Muscle layer of colon (tissue), 2 donors: Measurements from ENCODE around the gene NUBPL.
"Not testable (repeated sequence)": the region's sequence is repeated elsewhere in the genome, so short reads cannot be mapped to it uniquely, and the experiment has no call there.

ENCODE experiments used
- H3K27ac ChIP-seq: one replicate; pipeline ENCODE4 v1.7.0; 2013; ENCODE audit warnings: low read depth, mild to moderate bottlenecking, low read length, moderate library complexity
- H3K27me3 ChIP-seq, 2 donors: one replicate each; pipeline ENCODE4 v1.7.0; 2013; ENCODE audit warnings: low read length in 2 of 2, mild to moderate bottlenecking in 2 of 2; ENCODE audit not compliant: insufficient read depth in 2 of 2, control insufficient read depth in 1 of 2
- H3K36me3 ChIP-seq: one replicate; pipeline ENCODE4 v1.7.0; 2013; ENCODE audit warnings: mild to moderate bottlenecking, low read length; ENCODE audit not compliant: insufficient read depth
- H3K4me1 ChIP-seq: one replicate; pipeline ENCODE4 v1.7.0; 2013; ENCODE audit warnings: mild to moderate bottlenecking, low read length; ENCODE audit not compliant: insufficient read depth
- H3K4me3 ChIP-seq, 2 donors: one replicate each; pipeline ENCODE4 v1.7.0; 2013; ENCODE audit warnings: low read length in 2 of 2, low read depth in 1 of 2, mild to moderate bottlenecking in 1 of 2, moderate library complexity in 1 of 2
- H3K9ac ChIP-seq: one replicate; pipeline ENCODE4 v1.7.0; 2013; ENCODE audit warnings: low read length
- H3K9me3 ChIP-seq: one replicate; pipeline ENCODE4 v1.7.0; 2013; ENCODE audit warnings: mild to moderate bottlenecking, low read length
- donor health status: abdominal sarcoma.
- donor health status: Adenocarcinoma of cecum.

NUBPL gene

GRCh38 chr14:31746326-31746725 is 185.1 kb downstream of the NUBPL start:
- Histone ChIP-seq H3K9ac (no peak overlapping the region), H3K27ac (no peak overlapping the region), H3K9me3 (peaks cover 10% of the 10 kb centered on the region), H3K27me3 (no peaks in the 10 kb centered on the region), H3K36me3 (no peaks in the 10 kb centered on the region), H3K4me1 (no peaks in the 10 kb centered on the region), H3K4me3 (no peak overlapping the region)

DNA sequence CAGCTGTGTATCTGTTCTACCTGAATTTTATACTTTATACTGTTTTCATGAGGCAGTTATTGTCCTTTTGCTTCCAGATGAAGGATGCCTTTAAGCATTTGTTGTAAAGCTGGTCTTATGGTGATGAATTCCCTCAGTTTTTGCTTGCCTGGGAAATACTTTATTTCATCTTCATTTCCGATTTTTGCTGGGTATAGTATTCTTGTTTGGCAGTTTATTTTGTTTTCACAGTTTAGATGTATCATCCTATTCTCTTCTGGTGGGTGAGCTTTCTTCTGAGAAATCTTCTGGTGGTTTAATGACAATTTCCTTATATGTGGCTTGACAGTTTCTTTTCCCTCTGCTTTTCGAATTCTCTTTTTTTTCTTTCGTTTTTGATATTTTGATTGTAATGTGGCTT is 188.1 kb downstream of the NUBPL start:
- H3K9ac ChIP-seq: no peak overlapping the region
- no peaks in the 10 kb centered on the region for H3K36me3 ChIP-seq
- no peaks in the 10 kb centered on the region for H3K27me3 ChIP-seq
- H3K4me3 ChIP-seq: no peak overlapping the region
- no peak overlapping the region for H3K27ac ChIP-seq
- peaks cover 10% of the 10 kb centered on the region for H3K9me3 ChIP-seq
- no peaks in the 10 kb centered on the region for H3K4me1 ChIP-seq

DNA sequence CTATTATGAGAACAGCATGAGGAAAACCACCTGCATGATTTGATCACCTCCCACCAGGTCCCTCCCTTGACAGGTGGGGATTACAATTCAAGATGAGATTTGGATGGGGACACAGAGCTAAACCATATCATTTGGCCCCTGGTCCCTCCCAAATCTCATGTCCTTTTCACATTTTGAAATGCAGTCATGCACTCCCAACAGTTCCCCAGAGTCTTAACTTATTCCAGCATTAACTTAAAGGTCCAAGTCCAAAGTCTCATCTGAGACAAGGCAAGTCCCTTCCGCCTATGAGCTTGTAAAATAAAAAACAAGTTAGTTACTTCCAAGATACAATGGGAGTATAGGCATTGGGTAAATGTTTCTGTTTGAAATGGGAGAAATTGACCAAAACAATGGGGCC is 189.8 kb downstream of the NUBPL start:
- H3K9me3 ChIP-seq, H3K36me3 ChIP-seq, H3K9ac ChIP-seq, H3K27ac ChIP-seq, H3K27me3 ChIP-seq, H3K4me1 ChIP-seq, H3K4me3 ChIP-seq: not testable (repeated sequence)

DNA sequence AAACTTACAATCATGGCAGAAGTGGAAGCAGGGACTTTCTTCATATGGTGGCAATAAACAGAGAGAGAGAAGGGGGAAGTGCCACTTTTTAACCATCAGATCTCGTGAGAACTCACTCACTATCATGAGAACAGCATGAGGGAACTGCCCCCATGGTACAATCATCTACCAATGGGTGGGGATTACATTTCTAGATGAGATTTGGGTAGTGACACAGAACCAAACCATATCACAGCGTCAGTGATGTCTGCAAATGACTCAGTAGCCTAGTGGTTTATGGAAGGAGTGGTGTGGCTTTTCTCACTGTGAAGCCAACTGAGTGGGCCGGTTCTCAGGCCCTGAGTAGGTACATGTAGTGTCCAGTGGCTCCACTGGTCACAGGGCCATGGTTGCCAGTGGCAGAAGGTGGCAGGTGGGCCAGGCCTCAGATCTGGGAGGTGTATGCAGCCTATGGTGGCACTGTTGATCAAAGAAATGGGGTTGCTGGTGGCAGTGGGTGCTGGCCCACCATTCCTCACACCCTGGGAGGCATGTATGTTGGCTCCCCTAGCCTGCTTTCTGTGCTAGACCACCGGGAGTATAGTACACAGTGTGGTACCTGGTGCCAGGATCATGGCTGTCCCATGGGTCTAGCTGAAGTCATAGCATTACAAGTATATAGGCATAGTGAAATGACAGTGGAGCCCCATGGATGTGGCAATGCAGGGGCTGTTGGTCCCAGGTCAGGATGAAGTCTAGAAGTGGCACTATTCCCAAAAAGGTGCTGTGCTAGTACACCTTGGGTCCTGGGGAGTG is 191.9 kb downstream of the NUBPL start:
- Histone ChIP-seq H3K36me3 (no peaks in the 10 kb centered on the region), H3K4me1 (no peaks in the 10 kb centered on the region), H3K9ac (no peak overlapping the region), H3K27ac (no peak overlapping the region), H3K4me3 (no peak overlapping the region), H3K27me3 (no peaks in the 10 kb centered on the region), H3K9me3 (no peaks in the 10 kb centered on the region)

- no peaks in the 10 kb centered on the region for H3K4me1 ChIP-seq
- no peaks in the 10 kb centered on the region for H3K27me3 ChIP-seq
- H3K27ac ChIP-seq: no peak overlapping the region
- no peak overlapping the region for H3K9ac ChIP-seq
- no peaks in the 10 kb centered on the region for H3K36me3 ChIP-seq
- H3K9me3 ChIP-seq: no peaks in the 10 kb centered on the region
- H3K4me3 ChIP-seq: no peak overlapping the region
Measured at GRCh38 chr14:31758941-31759340, 197.7 kb downstream of the NUBPL start.

DNA sequence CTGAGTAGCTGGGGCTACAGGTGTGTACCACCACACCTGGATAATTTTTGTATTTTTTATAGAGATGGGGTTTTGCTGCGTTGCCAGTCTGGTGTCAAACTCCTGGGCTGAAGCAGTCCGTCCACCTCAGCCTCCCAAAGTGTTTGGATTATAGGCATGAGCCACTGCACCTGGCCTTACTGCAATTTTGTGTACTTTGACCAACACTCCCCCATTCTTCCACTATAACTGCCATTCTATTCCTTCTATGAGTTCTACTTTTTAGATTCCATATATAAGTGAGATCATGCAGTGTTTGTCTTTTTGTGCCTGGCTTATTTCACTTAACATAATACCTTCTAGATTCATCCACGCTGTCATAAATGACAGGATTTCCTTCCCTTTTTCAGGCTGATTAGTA is 199.1 kb downstream of the NUBPL start:
- Histone ChIP-seq H3K4me1 (no peaks in the 10 kb centered on the region), H3K36me3 (no peaks in the 10 kb centered on the region), H3K27ac (no peak overlapping the region), H3K4me3 (no peak overlapping the region), H3K9ac (no peak overlapping the region), H3K27me3 (no peaks in the 10 kb centered on the region), H3K9me3 (no peaks in the 10 kb centered on the region)

DNA sequence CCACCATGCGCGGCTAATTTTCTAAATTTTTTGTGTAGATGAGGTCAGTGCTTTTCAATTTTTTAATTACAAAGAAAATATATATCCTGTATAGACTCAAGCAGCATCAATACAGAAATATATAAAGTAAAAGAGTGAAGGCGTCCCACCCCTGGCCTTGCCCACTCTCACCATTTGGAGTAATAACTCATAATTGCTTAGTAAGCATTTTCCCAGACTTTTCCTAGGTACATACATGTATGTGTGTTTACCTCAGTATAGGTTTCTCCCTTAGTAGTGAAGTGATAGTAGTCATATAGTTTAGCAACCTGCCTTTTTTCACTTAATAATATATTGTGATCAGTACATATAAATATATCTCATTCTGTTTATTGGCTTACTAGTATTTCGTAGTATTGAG is 200.1 kb downstream of the NUBPL start:
- Histone ChIP-seq H3K27me3 (no peaks in the 10 kb centered on the region), H3K27ac (no peak overlapping the region), H3K4me3 (no peak overlapping the region), H3K4me1 (no peaks in the 10 kb centered on the region), H3K36me3 (no peaks in the 10 kb centered on the region), H3K9ac (no peak overlapping the region), H3K9me3 (no peaks in the 10 kb centered on the region)

DNA sequence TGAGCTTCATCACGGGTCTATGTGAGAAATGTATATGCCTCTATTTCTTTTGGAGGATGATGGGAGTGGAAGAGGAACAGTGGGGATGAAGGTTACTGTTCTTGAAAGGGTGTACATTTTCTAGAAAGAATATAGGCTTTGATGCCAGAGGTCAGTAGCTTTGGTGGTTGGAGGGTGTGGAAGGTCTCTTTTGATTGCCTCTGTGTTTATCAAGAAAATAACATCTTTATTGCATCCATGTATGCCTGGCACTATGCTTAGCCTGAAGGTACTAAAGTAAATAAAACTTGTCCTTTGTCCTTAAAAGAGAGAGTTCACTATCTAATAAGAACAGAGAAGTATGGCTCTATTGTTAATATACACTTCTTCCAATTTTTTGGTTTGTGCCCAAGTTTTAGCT is 201.8 kb downstream of the NUBPL start:
- H3K9me3 ChIP-seq: no peaks in the 10 kb centered on the region

GRCh38 chr14:31766315-31766892 is 205.2 kb downstream of the NUBPL start:
- H3K36me3 ChIP-seq: no peaks in the 10 kb centered on the region

More for the DNA sequence above, 201.8 kb downstream of the NUBPL start:
- no peaks in the 10 kb centered on the region for H3K27me3 ChIP-seq
- H3K4me3 ChIP-seq: no peak overlapping the region
- H3K4me1 ChIP-seq: no peaks in the 10 kb centered on the region
- H3K9ac ChIP-seq: no peak overlapping the region
- no peak overlapping the region for H3K27ac ChIP-seq
- no peaks in the 10 kb centered on the region for H3K36me3 ChIP-seq

GRCh38 chr14:31768355-31768754 is 207.2 kb downstream of the NUBPL start:
- H3K27ac ChIP-seq: no peak overlapping the region
- H3K4me1 ChIP-seq: no peaks in the 10 kb centered on the region
- H3K4me3 ChIP-seq: no peak overlapping the region
- no peaks in the 10 kb centered on the region for H3K36me3 ChIP-seq
- H3K9me3 ChIP-seq: no peaks in the 10 kb centered on the region
- no peak overlapping the region for H3K9ac ChIP-seq
- no peaks in the 10 kb centered on the region for H3K27me3 ChIP-seq

More at GRCh38 chr14:31766315-31766892, 205.2 kb downstream of the NUBPL start:
- H3K4me3 ChIP-seq: no peak overlapping the region
- no peak overlapping the region for H3K27ac ChIP-seq
- no peak overlapping the region for H3K9ac ChIP-seq
- no peaks in the 10 kb centered on the region for H3K9me3 ChIP-seq
- no peaks in the 10 kb centered on the region for H3K27me3 ChIP-seq
- no peaks in the 10 kb centered on the region for H3K4me1 ChIP-seq

DNA sequence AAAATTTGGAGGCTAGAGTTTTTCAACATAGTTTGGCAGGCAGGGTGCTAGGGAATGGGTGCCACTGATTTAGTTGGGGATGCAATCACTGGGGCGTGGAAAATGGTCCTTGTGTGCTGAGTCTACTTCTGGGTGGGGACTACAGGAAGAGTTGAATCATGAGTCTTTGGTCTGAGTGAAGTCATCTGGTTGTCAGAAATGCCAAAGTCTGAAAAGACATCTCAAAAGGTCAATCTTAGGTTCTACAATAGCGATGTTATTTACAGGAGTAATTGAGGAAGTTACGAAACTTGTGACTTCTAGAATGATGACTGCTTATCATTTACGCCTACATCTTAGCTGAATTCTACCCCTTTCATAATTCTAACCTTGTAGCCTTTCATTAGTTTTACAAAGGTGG is 209.1 kb downstream of the NUBPL start:
- Histone ChIP-seq H3K9me3 (no peaks in the 10 kb centered on the region), H3K36me3 (no peaks in the 10 kb centered on the region), H3K9ac (no peak overlapping the region), H3K27me3 (no peaks in the 10 kb centered on the region), H3K4me3 (no peak overlapping the region), H3K4me1 (no peaks in the 10 kb centered on the region), H3K27ac (no peak overlapping the region)

- Histone ChIP-seq H3K27ac (no peak overlapping the region), H3K36me3 (no peaks in the 10 kb centered on the region), H3K4me1 (no peaks in the 10 kb centered on the region), H3K27me3 (no peaks in the 10 kb centered on the region), H3K4me3 (no peak overlapping the region), H3K9me3 (no peaks in the 10 kb centered on the region), H3K9ac (no peak overlapping the region)
Measured at GRCh38 chr14:31774567-31774966, 213.4 kb downstream of the NUBPL start.
